Neural progenitor cell (in vitro differentiated cells): ENCODE data around the gene GLRX3.

Experiments
- EZH2 ChIP-seq: fragments of 200-600 bp; sonication (generic); IDR thresholded peaks from 2 replicates; pipeline ENCODE4 v1.6.1; 2017; ENCODE audit warnings: antibody characterized with exemption, mild to moderate bottlenecking, moderate library complexity
- EZH2phosphoT487 ChIP-seq: fragments of 200-600 bp; sonication (generic); IDR thresholded peaks from 2 replicates; pipeline ENCODE4 v1.6.1; 2017; ENCODE audit warnings: antibody characterized with exemption
- TF ChIP-seq, protein P1 (sequence below): fragments of 200-600 bp; sonication (generic); IDR thresholded peaks from 2 replicates; pipeline ENCODE4 v1.5.1; 2017; ENCODE audit warnings: antibody characterized with exemption, mild to moderate bottlenecking

DNA sequence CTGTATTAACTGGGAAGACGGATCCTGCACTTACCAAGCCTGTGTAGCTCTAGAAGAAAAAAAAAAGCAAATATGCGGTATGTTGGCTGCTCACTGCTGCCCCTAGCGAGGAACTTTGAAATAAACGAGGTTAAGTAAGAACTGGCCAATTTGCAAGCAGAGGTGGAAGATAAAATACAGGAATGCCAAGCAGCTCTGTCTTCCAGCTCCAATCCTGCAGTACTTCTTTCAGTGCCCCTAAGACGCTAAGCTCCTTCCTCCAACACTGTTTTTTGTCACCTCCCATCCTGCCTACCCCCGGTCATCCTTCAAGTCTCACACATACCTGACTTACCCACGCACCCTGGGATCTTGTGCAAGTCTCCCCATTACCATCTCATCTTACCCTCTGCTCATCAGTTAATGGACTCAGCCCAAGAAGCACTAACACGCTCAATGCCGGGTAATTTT is 26.4 kb upstream of the GLRX3 start:
- TF ChIP-seq, protein P1, sequence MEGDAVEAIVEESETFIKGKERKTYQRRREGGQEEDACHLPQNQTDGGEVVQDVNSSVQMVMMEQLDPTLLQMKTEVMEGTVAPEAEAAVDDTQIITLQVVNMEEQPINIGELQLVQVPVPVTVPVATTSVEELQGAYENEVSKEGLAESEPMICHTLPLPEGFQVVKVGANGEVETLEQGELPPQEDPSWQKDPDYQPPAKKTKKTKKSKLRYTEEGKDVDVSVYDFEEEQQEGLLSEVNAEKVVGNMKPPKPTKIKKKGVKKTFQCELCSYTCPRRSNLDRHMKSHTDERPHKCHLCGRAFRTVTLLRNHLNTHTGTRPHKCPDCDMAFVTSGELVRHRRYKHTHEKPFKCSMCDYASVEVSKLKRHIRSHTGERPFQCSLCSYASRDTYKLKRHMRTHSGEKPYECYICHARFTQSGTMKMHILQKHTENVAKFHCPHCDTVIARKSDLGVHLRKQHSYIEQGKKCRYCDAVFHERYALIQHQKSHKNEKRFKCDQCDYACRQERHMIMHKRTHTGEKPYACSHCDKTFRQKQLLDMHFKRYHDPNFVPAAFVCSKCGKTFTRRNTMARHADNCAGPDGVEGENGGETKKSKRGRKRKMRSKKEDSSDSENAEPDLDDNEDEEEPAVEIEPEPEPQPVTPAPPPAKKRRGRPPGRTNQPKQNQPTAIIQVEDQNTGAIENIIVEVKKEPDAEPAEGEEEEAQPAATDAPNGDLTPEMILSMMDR = peak; percentile 78
- TF ChIP-seq EZH2 (no peak), EZH2phosphoT487 (no peak)
